Large intestine (tissue), 3 donors: ENCODE data around the gene BEND6. TPM values are rescaled to one million over a fixed set of nuclear protein-coding genes. Genes with fewer than 3 reads are reported as not detected.

Source experiments
- DNase-seq, 2 donors: peaks; one replicate each; pipeline versions ENCODE4 v3.0.0 to v3.0.0-alpha.2; 2013
- H3K27ac ChIP-seq: one replicate; pipeline ENCODE4 v1.5.1; 2013; ENCODE audit warnings: low read length
- H3K27me3 ChIP-seq: 2 replicates; pipeline ENCODE4 v1.6.1; 2013; ENCODE audit warnings: low read length; ENCODE audit not compliant: control insufficient read depth, insufficient read depth
- H3K36me3 ChIP-seq: 2 replicates; pipeline ENCODE4 v1.6.1; 2013; ENCODE audit warnings: low read length; ENCODE audit not compliant: control insufficient read depth, insufficient read depth
- H3K4me1 ChIP-seq: one replicate; pipeline ENCODE4 v1.6.1; 2013; ENCODE audit warnings: low read length; ENCODE audit not compliant: control insufficient read depth, insufficient read depth
- H3K4me3 ChIP-seq: one replicate; pipeline ENCODE4 v1.5.1; 2013; ENCODE audit warnings: low read length
- H3K9me3 ChIP-seq: one replicate; pipeline ENCODE4 v1.6.1; 2013; ENCODE audit warnings: mild to moderate bottlenecking, low read depth, low read length, moderate library complexity; ENCODE audit not compliant: control insufficient read depth
- WGBS: methylation state at CpG from one replicate; pipeline ENCODE4 v1.1.5; 2013; ENCODE audit warnings: low lambda C conversion rate; ENCODE audit not compliant: insufficient coverage; 5-methylcytosine and 5-hydroxymethylcytosine counted together
- polyA plus RNA-seq: library from polyadenylated mRNA; unstranded; fragments of 120-200 nt; gene quantifications from one replicate; pipeline ENCODE4 v1.2.1, GENCODE V29; 2013

Gene BEND6
- polyA plus RNA-seq, 1 donor: 1.2 TPM

DNA sequence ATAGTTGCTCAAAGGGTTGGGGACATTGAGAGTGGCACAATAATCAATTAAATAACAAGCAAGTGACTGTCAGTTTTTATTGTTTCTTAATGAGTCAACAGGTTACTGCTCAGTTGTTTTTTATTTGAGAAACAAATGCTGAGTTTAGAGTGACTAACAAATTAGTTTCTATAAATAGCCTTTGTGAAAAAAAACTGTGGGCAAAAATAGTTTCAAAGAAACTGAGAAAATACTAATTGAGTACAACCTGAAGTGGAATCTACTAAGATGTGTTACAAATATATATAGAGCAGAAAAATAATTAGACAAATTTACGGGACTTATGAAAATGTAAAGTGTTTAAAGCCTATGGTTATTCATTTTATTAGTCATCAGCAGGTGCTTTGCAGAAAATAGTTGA is 22.3 kb downstream of the BEND6 start:
- DNase-seq: no peak
- H3K27me3 ChIP-seq: no peaks in the 10 kb centered on the region
- peaks cover 3% of the 10 kb centered on the region for H3K9me3 ChIP-seq
- WGBS: 100% methylated on average over 1 of the region's 1 CpG
- H3K27ac ChIP-seq: no peak overlapping the region
- H3K4me1 ChIP-seq: no peaks in the 10 kb centered on the region
- H3K36me3 ChIP-seq: no peaks in the 10 kb centered on the region
- no peak overlapping the region for H3K4me3 ChIP-seq

DNA sequence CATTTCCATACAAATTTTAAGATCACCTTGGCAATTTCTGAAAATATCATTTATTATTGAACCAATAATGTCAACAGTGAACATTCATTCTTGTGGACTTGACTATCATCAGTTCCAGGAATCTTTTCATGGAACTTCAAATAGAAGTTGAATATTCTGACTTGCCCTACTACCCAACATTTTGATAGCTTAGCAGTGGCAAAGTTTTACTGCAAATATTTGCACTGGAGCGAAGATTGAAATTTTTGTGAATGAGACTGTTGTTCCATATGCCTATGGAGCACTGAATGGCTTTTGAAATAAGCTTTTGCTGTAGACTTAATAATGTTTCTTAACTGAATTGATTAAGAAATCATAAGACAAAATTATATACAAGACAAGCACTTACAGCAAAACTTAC is 23.6 kb downstream of the BEND6 start:
- Histone ChIP-seq H3K27me3 (no peaks in the 10 kb centered on the region), H3K4me3 (no peak overlapping the region), H3K36me3 (no peaks in the 10 kb centered on the region), H3K4me1 (no peaks in the 10 kb centered on the region), H3K27ac (no peak overlapping the region), H3K9me3 (peaks cover 3% of the 10 kb centered on the region)
- no CpG with 5 or more reads among the region's 1 CpG for WGBS
- DNase-seq: no peak

DNA sequence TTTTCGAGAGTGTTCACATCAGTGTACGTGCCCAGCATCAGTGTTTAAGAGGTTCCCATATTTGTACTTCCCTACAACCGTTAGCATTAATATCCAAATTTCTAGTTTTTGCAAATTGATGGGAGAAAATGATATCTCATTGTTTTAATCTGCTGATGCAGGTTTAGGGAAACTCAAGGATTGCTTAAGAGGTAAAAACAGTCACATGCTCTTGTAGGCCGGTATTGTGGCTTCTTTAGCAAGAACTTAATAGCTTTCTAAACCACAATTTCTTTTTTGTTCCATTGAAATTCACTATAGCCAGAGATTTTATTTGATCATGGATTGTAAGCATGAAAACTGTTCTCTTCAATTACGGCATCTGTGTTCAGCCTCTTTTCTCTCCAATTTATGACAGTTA is 29.5 kb downstream of the BEND6 start:
- no peaks in the 10 kb centered on the region for H3K4me1 ChIP-seq
- no peak for DNase-seq
- H3K36me3 ChIP-seq: no peaks in the 10 kb centered on the region
- no peak overlapping the region for H3K27ac ChIP-seq
- no peaks in the 10 kb centered on the region for H3K27me3 ChIP-seq
- H3K9me3 ChIP-seq: no peaks in the 10 kb centered on the region
- 71% methylated on average over 1 of the region's 5 CpGs for WGBS
- H3K4me3 ChIP-seq: no peak overlapping the region

DNA sequence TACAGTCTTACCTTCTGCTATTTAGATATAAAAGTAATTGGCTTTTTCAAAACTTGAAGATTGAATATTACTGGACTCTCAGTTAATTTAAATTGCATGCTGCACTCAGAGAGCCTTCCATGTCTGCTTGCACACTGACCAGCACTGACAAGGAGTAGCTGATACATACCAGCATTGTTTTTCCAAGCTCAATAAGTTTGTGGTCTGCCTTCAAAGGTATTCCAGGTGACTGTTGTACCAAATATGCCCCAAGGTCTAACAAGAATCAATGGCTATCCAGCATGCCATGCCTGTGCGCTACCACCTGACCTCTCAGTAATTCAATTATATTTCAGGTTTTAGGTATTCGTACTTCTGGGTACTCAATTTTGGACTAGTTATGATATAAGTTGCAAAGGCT is 30.0 kb downstream of the BEND6 start:
- WGBS: no CpG with 5 or more reads among the region's 2 CpGs
- H3K36me3 ChIP-seq: no peaks in the 10 kb centered on the region
- H3K4me1 ChIP-seq: no peaks in the 10 kb centered on the region
- DNase-seq: no peak
- no peaks in the 10 kb centered on the region for H3K27me3 ChIP-seq
- H3K27ac ChIP-seq: no peak overlapping the region
- no peaks in the 10 kb centered on the region for H3K9me3 ChIP-seq
- H3K4me3 ChIP-seq: no peak overlapping the region

DNA sequence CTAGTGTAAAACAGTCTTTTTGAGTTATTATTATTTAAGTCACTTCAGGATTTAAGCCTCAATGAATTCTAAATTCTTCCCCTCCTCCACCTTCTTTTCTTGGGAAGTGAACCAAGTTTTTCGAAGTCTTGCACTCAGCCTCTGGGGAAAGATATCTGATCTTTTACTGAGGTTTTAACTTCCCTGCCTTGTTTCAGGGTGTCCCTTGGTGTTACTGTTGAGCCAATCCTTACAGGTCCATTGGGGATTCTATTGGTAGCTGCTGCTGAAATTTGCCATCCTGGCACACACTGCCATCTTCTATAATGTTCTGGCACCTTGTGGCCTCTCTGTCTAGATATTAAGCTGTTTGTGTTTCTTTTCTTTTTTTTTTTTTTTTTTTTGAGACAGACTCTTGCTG is 31.7 kb downstream of the BEND6 start:
- no peak for DNase-seq
- Histone ChIP-seq H3K4me3 (no peak overlapping the region), H3K27me3 (no peaks in the 10 kb centered on the region), H3K9me3 (no peaks in the 10 kb centered on the region), H3K4me1 (no peaks in the 10 kb centered on the region), H3K27ac (no peak overlapping the region), H3K36me3 (no peaks in the 10 kb centered on the region)
- WGBS: no CpG with 5 or more reads among the region's 1 CpG

DNA sequence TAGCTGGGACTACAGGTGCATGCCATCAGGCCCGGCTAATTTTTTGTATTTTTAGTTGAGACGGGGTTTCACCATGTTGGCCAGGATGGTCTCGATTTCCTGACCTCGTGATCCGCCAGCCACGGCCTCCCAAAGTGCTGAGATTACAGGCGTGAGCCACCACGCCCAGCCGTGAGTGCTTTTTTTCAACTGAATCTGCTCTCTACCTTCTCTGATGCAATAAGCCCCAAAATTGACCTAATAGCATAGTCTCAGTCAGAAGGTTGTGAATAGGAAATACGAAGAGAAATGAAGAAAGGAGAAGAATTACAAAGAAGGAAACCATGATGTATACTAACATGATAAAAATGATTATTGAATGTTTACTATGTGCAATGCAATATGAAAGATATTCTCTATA is 33.2 kb downstream of the BEND6 start:
- no CpG with 5 or more reads among the region's 10 CpGs for WGBS
- no peak for DNase-seq
- no peak overlapping the region for H3K27ac ChIP-seq
- peaks cover 3% of the 10 kb centered on the region for H3K27me3 ChIP-seq
- H3K4me1 ChIP-seq: no peaks in the 10 kb centered on the region
- H3K36me3 ChIP-seq: no peaks in the 10 kb centered on the region
- no peak overlapping the region for H3K4me3 ChIP-seq
- H3K9me3 ChIP-seq: no peaks in the 10 kb centered on the region

DNA sequence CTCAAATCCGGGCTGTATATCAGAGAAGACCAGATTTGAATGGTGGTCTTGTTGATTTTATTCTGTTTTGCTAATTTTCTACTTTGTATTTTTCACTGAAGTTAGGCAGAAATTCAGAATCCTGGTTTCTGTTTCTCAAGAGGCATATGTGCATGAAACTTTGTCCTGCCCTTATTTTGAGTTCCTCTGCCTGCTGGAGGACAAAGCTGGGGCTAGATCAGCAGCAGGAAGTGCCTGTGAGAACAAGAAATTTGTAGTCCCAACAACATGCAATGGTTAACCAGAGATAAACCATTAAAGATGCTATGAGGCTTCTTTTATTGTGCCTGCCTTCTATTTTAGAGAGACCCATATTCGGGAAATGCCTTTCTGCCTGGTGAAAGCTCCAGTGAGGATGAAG is 37.1 kb downstream of the BEND6 start:
- H3K4me1 ChIP-seq: no peaks in the 10 kb centered on the region
- peaks cover 3% of the 10 kb centered on the region for H3K27me3 ChIP-seq
- no peak overlapping the region for H3K4me3 ChIP-seq
- H3K36me3 ChIP-seq: no peaks in the 10 kb centered on the region
- WGBS: 40% methylated on average over 1 of the region's 2 CpGs
- no peak for DNase-seq
- H3K9me3 ChIP-seq: no peaks in the 10 kb centered on the region
- H3K27ac ChIP-seq: no peak overlapping the region

DNA sequence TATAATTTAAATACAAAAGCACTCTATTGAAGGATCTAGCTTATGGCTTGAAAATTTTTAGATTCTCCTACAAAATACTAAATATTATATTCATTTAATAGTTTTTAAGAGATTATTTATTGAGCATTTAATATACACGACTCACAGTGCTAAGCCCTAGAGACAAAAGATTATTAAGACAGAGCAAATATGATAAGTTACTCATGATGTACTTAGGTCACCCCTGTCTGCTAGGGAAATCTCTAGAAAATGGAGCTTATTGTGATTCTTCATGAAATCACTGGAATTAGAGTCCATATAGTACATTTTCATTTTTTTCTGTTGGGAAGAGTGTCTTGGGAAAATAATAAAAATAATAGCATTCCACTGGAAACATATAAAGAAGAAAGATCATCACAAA is 37.8 kb downstream of the BEND6 start:
- H3K4me1 ChIP-seq: no peaks in the 10 kb centered on the region
- no peak overlapping the region for H3K27ac ChIP-seq
- no peaks in the 10 kb centered on the region for H3K36me3 ChIP-seq
- no peaks in the 10 kb centered on the region for H3K9me3 ChIP-seq
- DNase-seq: no peak
- H3K4me3 ChIP-seq: no peak overlapping the region
- H3K27me3 ChIP-seq: peaks cover 3% of the 10 kb centered on the region
- WGBS: 20% methylated on average over 1 of the region's 1 CpG

DNA sequence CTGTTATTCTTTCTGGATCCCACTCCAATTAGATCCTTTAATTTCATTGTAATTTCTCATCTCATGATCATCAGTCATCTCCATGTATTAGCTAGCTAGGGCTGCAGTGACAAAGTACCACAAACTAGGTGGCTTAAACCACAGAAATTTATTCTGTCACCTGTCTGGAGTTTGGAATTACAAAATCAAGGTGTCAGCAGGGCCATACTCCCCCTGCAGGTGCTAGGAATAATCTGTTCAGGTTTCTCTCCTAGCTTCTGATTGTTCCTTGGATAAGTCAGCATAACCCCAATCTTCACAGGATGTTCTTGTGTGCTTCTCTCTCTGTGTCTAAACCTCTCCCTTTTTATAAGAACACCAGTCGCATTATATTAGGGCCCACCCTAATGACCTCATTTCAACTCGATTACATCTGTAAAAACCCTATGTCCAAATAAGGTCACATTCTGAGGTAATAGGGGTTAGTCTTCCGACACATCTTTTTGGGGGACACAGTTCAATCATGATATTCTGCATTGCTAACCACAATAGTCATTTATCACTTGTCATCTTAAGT is 40.5 kb downstream of the BEND6 start:
- Histone ChIP-seq H3K4me1 (no peaks in the 10 kb centered on the region), H3K9me3 (peaks cover 3% of the 10 kb centered on the region), H3K27me3 (peaks cover 3% of the 10 kb centered on the region), H3K27ac (no peak overlapping the region), H3K36me3 (no peaks in the 10 kb centered on the region), H3K4me3 (no peak overlapping the region)
- no peak for DNase-seq
- WGBS: no CpG with 5 or more reads among the region's 3 CpGs

DNA sequence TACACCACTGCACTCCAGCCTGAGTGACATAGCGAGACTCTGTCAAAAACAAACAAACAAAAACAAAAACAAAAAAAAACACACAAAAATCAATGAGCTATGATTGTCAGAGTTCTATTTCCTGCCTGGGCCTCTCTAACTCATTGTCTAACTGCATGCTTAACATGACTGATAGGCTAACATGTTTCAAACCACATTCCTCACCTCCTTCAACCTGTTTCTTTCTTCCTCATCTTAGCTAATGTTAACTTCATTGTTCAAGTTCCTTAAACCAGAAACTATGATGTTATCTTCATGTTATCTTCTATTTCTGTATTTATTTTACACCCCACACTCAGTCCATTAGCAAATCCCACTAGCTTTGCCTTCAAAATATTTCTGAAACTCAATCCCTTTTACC is 41.5 kb downstream of the BEND6 start:
- H3K27ac ChIP-seq: no peak overlapping the region
- H3K9me3 ChIP-seq: peaks cover 3% of the 10 kb centered on the region
- no peak for DNase-seq
- WGBS: no CpG with 5 or more reads among the region's 1 CpG
- no peaks in the 10 kb centered on the region for H3K4me1 ChIP-seq
- peaks cover 3% of the 10 kb centered on the region for H3K27me3 ChIP-seq
- H3K4me3 ChIP-seq: no peak overlapping the region
- H3K36me3 ChIP-seq: no peaks in the 10 kb centered on the region

DNA sequence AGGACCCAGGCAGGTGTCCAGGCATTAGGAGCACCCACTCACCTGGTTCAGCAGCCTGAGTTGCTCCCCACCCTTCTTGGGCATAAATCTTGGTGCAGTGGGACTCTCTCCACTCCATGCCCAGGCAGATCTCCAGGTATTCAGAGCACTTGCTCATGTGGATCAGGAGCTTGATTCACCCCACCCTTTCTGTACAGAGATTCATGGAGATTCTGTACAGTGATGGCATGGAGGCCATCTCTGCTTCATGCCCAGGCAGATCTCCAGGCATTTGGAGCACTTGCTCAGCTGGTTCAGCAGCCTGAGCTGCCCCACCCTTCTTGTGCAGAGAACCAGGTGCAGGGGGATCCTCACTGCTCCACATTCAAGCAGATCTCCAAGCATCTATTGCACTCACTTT is 44.1 kb downstream of the BEND6 start:
- DNase-seq: no peak
- Histone ChIP-seq H3K4me1 (no peaks in the 10 kb centered on the region), H3K27ac (no peak overlapping the region)

More for the DNA sequence above, 44.1 kb downstream of the BEND6 start:
- H3K9me3 ChIP-seq: peaks cover 3% of the 10 kb centered on the region
- no peaks in the 10 kb centered on the region for H3K36me3 ChIP-seq
- no peaks in the 10 kb centered on the region for H3K27me3 ChIP-seq
- no peak overlapping the region for H3K4me3 ChIP-seq
